GM19025 (cell line): Measurements from ENCODE around the gene GPC6.
"Not testable (repeated sequence)": the region's sequence is repeated elsewhere in the genome, so short reads cannot be mapped to it uniquely, and the experiment has no call there.

ENCODE experiments used
- ATAC-seq: cut with Tn5 transposase; IDR thresholded peaks from one replicate; pipeline ENCODE4 v1.9.1; 2021; ENCODE audit warnings: mild to moderate bottlenecking, low read depth, moderate library complexity; ENCODE audit not compliant: unreplicated experiment

Gene GPC6

GRCh38 chr13:94323764-94324758 lies 1097.5 kb downstream of the GPC6 start:
- ATAC-seq = no peak

- ATAC-seq = no peak
Measured at GRCh38 chr13:94324767-94325540, 1098.3 kb downstream of the GPC6 start.

GRCh38 chr13:94325650-94326049 lies 1099.0 kb downstream of the GPC6 start:
- ATAC-seq = no peak

- peak; percentile 79 for ATAC-seq
Measured at GRCh38 chr13:94327318-94327717, 1100.7 kb downstream of the GPC6 start.

- no peak for ATAC-seq
Measured at GRCh38 chr13:94328381-94329041, 1101.9 kb downstream of the GPC6 start.

GRCh38 chr13:94329277-94329676 lies 1102.7 kb downstream of the GPC6 start:
- no peak for ATAC-seq

GRCh38 chr13:94329754-94330551 lies 1103.3 kb downstream of the GPC6 start:
- ATAC-seq = no peak

GRCh38 chr13:94330552-94331071 lies 1104.0 kb downstream of the GPC6 start:
- ATAC-seq = no peak

- no peak for ATAC-seq
Measured at GRCh38 chr13:94331281-94331680, 1104.7 kb downstream of the GPC6 start.

GRCh38 chr13:94332359-94333096 lies 1105.9 kb downstream of the GPC6 start:
- no peak for ATAC-seq

GRCh38 chr13:94333131-94333820 lies 1106.7 kb downstream of the GPC6 start:
- ATAC-seq = no peak

- no peak for ATAC-seq
Measured at GRCh38 chr13:94335761-94336526, 1109.3 kb downstream of the GPC6 start.

- no peak for ATAC-seq
Measured at GRCh38 chr13:94339116-94339687, 1112.6 kb downstream of the GPC6 start.

- no peak for ATAC-seq
Measured at GRCh38 chr13:94342436-94343242, 1116.0 kb downstream of the GPC6 start.

GRCh38 chr13:94343243-94343585 lies 1116.6 kb downstream of the GPC6 start:
- ATAC-seq = no peak

- ATAC-seq = not testable (repeated sequence)
Measured at GRCh38 chr13:94343687-94344086, 1117.1 kb downstream of the GPC6 start.
